Measurements from ENCODE around the gene PTGFR.

PTGFR gene

GRCh38 chr1:78490861-78491450 lies at the start of gene PTGFR:
Gene PTGFR (plus strand): TSS chr1:78490974. CDS start chr1:78492744, 1,770 bp downstream.
- no peak for DNase-seq

GRCh38 chr1:78441921-78442320 lies 48.9 kb upstream of the PTGFR start:
- DNase-seq: no peak

- no peak for DNase-seq
These were observed 43.7 kb upstream of the PTGFR start for GRCh38 chr1:78447086-78447485.

GRCh38 chr1:78464449-78464891 lies 26.3 kb upstream of the PTGFR start:
- no peak for DNase-seq

GRCh38 chr1:78465143-78465542 lies 25.6 kb upstream of the PTGFR start:
- DNase-seq: no peak

- no peak for DNase-seq
These were observed 22.3 kb upstream of the PTGFR start for GRCh38 chr1:78468521-78468920.

GRCh38 chr1:78469576-78469975 lies 21.2 kb upstream of the PTGFR start:
- DNase-seq: no peak

GRCh38 chr1:78471890-78472620 lies 18.7 kb upstream of the PTGFR start:
- DNase-seq: no peak

GRCh38 chr1:78472851-78473496 lies 17.8 kb upstream of the PTGFR start:
- no peak for DNase-seq

GRCh38 chr1:78474092-78474491 lies 16.7 kb upstream of the PTGFR start:
- DNase-seq: no peak

GRCh38 chr1:78475888-78476610 lies 14.7 kb upstream of the PTGFR start:
- no peak for DNase-seq

- DNase-seq: no peak
These were observed 6.9 kb upstream of the PTGFR start for GRCh38 chr1:78483903-78484302.

- no peak for DNase-seq
These were observed 787 bp downstream of the PTGFR start for GRCh38 chr1:78491451-78492071.

- DNase-seq: no peak
These were observed 1.7 kb downstream of the PTGFR start for GRCh38 chr1:78492386-78492950.

- no peak for DNase-seq
These were observed 2.7 kb downstream of the PTGFR start for GRCh38 chr1:78493451-78493850.

- DNase-seq: no peak
These were observed 6.4 kb downstream of the PTGFR start for GRCh38 chr1:78497201-78497600.

- DNase-seq: no peak
These were observed 9.8 kb downstream of the PTGFR start for GRCh38 chr1:78500529-78500928.

- DNase-seq: no peak
These were observed 10.4 kb downstream of the PTGFR start for GRCh38 chr1:78501203-78501602.

- no peak for DNase-seq
These were observed 20.6 kb downstream of the PTGFR start for GRCh38 chr1:78511334-78511733.

GRCh38 chr1:78516716-78517115 lies 25.9 kb downstream of the PTGFR start:
- DNase-seq: no peak

- DNase-seq: no peak
These were observed 28.7 kb downstream of the PTGFR start for GRCh38 chr1:78519446-78519845.

- DNase-seq: no peak
These were observed 29.4 kb downstream of the PTGFR start for GRCh38 chr1:78520216-78520615.

GRCh38 chr1:78520843-78521242 lies 30.1 kb downstream of the PTGFR start:
- no peak for DNase-seq
